ENCODE data around the gene HRH1. TPM values are rescaled to one million over a fixed set of nuclear protein-coding genes. Genes with fewer than 3 reads are reported as not detected.

Gene HRH1
- total RNA-seq, 6 experiments from 2014 or later = 0.14 to 0.66 (median 0.41) TPM; not detected in 2

DNA sequence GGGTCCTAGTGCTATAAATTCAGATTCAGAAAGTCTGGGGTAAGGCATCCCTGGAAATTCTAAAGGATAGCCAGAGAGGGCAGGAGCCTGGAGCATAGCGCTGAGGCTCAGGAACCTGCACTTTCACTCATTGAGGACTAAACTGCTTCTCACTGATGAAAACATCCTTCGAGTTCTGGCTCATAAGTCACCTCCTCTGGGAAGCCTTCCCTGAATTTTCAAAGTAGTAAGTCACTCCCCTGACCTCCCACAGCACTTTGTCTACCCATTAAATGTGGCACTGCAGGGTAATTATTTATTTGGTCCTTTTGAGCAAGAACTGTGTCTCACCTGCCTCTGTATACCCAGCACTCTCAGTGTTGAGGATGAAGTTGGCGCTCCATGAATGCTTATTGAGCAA lies 30.9 kb downstream of the HRH1 start:
- Histone ChIP-seq H3K4me1 (peaks cover 0 to 4% (median 0%) of the 10 kb centered on the region in 4 donors), H3K27ac (no peak overlapping the region), H3K27me3 (peaks cover 0 to 4% of the 10 kb centered on the region in 2 donors), H3K36me3 (no peaks in the 10 kb centered on the region), H3K9me3 (no peaks in the 10 kb centered on the region), H3K4me3 (no peak overlapping the region)
- WGBS (ENCODE audit: insufficient coverage, low coverage, low lambda C conversion rate, missing lambda C conversion rate) = 77% methylated on average over 3 of the region's 3 CpGs
- ATAC-seq (no peak), DNase-seq (no peak)
- TF ChIP-seq POLR2A (IDR thresholded peaks at IDR 0.05) = no peak
- TF ChIP-seq, protein P1, sequence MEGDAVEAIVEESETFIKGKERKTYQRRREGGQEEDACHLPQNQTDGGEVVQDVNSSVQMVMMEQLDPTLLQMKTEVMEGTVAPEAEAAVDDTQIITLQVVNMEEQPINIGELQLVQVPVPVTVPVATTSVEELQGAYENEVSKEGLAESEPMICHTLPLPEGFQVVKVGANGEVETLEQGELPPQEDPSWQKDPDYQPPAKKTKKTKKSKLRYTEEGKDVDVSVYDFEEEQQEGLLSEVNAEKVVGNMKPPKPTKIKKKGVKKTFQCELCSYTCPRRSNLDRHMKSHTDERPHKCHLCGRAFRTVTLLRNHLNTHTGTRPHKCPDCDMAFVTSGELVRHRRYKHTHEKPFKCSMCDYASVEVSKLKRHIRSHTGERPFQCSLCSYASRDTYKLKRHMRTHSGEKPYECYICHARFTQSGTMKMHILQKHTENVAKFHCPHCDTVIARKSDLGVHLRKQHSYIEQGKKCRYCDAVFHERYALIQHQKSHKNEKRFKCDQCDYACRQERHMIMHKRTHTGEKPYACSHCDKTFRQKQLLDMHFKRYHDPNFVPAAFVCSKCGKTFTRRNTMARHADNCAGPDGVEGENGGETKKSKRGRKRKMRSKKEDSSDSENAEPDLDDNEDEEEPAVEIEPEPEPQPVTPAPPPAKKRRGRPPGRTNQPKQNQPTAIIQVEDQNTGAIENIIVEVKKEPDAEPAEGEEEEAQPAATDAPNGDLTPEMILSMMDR (IDR thresholded peaks at IDR 0.05) = no peak
- intact Hi-C loops (cut with DNase I) = no loop called here

GRCh38 chr3:11185564-11186317 lies 31.4 kb downstream of the HRH1 start:
- intact Hi-C loops (cut with DNase I) = no loop called here
- Histone ChIP-seq H3K27ac (no peak overlapping the region), H3K36me3 (no peaks in the 10 kb centered on the region), H3K4me1 (peaks cover 0 to 4% (median 0%) of the 10 kb centered on the region in 4 donors), H3K4me3 (no peak overlapping the region), H3K27me3 (peaks cover 0 to 4% of the 10 kb centered on the region in 2 donors), H3K9me3 (no peaks in the 10 kb centered on the region)
- DNase-seq = peak; percentile 50 to 75 (median 68)
- peak; percentile 91 to 98 (median 94) for ATAC-seq
- WGBS (ENCODE audit: insufficient coverage, low coverage, low lambda C conversion rate, missing lambda C conversion rate) = 25% methylated on average over 8 of the region's 13 CpGs
- TF ChIP-seq, protein P1 (IDR thresholded peaks at IDR 0.05) = no peak
- TF ChIP-seq POLR2A (IDR thresholded peaks at IDR 0.05) = no peak

- TF ChIP-seq POLR2A (IDR thresholded peaks at IDR 0.05) = no peak
- TF ChIP-seq, protein P1 (IDR thresholded peaks at IDR 0.05) = no peak
- H3K4me1 ChIP-seq = peaks cover 0 to 4% (median 0%) of the 10 kb centered on the region in 4 donors
- 40% methylated on average over 1 of the region's 1 CpG for WGBS (ENCODE audit: insufficient coverage, low coverage, low lambda C conversion rate, missing lambda C conversion rate)
- peaks cover 0 to 4% of the 10 kb centered on the region in 2 donors for H3K27me3 ChIP-seq
- no peaks in the 10 kb centered on the region for H3K36me3 ChIP-seq
- no peak overlapping the region for H3K4me3 ChIP-seq
- no peak overlapping the region for H3K27ac ChIP-seq
- intact Hi-C loops (cut with DNase I) = no loop called here
- ATAC-seq (no peak), DNase-seq (no peak)
- no peaks in the 10 kb centered on the region for H3K9me3 ChIP-seq
Measured at GRCh38 chr3:11186318-11186692, 32.0 kb downstream of the HRH1 start.

GRCh38 chr3:11186771-11187191 lies 32.5 kb downstream of the HRH1 start:
- no peak for TF ChIP-seq POLR2A (IDR thresholded peaks at IDR 0.05)
- TF ChIP-seq, protein P1 (IDR thresholded peaks at IDR 0.05) = no peak
- 25% methylated on average over 2 of the region's 2 CpGs for WGBS (ENCODE audit: insufficient coverage, low coverage, low lambda C conversion rate, missing lambda C conversion rate)
- Histone ChIP-seq H3K27me3 (peaks cover 0 to 4% of the 10 kb centered on the region in 2 donors), H3K4me1 (peaks cover 0 to 4% (median 0%) of the 10 kb centered on the region in 4 donors), H3K9me3 (no peaks in the 10 kb centered on the region), H3K36me3 (no peaks in the 10 kb centered on the region), H3K4me3 (no peak overlapping the region), H3K27ac (no peak overlapping the region)
- intact Hi-C loops (cut with DNase I) = no loop called here
- ATAC-seq = no peak
- DNase-seq = no peak
